Kidney (tissue), 14 donors: ENCODE results near the gene MEFV. TPM values are rescaled to one million over a fixed set of nuclear protein-coding genes. Genes with fewer than 3 reads are reported as not detected.
"Not testable (repeated sequence)": the region's sequence is repeated elsewhere in the genome, so short reads cannot be mapped to it uniquely, and the experiment has no call there.

Source experiments
- DNase-seq, 5 donors: peaks; one replicate each; pipeline ENCODE4 v3.0.0-alpha.2; 2013 to 2020
- FAIRE-seq: peaks from 2 replicates; lab custom pipeline; 2012; peaks lifted over from hg19 to GRCh38; lab: Jason Lieb, UNC
- H3K27ac ChIP-seq, 2 donors: one replicate each; pipeline ENCODE4 v1.7.0; 2013; ENCODE audit warnings: low read depth in 2 of 2, low read length in 2 of 2, inconsistent platforms in 1 of 2
- H3K27me3 ChIP-seq: one replicate; pipeline ENCODE4 v1.7.1; 2013; ENCODE audit warnings: low read length, inconsistent platforms; ENCODE audit not compliant: control insufficient read depth, insufficient read depth
- H3K36me3 ChIP-seq, 3 donors: one replicate each; pipeline versions ENCODE4 v1.7.0 to v1.7.1; 2013; ENCODE audit warnings: low read length in 3 of 3, control low read depth in 1 of 3, inconsistent platforms in 1 of 3; ENCODE audit not compliant: insufficient read depth in 3 of 3, control insufficient read depth in 2 of 3
- H3K4me1 ChIP-seq, 3 donors: one replicate each; pipeline versions ENCODE4 v1.7.0 to v1.7.1; 2013; ENCODE audit warnings: low read length in 3 of 3, inconsistent platforms in 1 of 3, low read depth in 1 of 3; ENCODE audit not compliant: control insufficient read depth in 2 of 3, insufficient read depth in 2 of 3
- H3K4me3 ChIP-seq, 3 donors: one replicate each; pipeline versions ENCODE4 v1.7.0 to v1.8.1; 2013; ENCODE audit warnings: low read length in 3 of 3, control low read depth in 1 of 3, inconsistent platforms in 1 of 3
- H3K9ac ChIP-seq, 3 donors: one replicate each; pipeline versions ENCODE4 v1.7.0 to v1.7.1; 2013; ENCODE audit warnings: low read length in 3 of 3, control low read depth in 1 of 3, inconsistent platforms in 1 of 3
- H3K9me3 ChIP-seq, 3 donors: one replicate each; pipeline versions ENCODE4 v1.7.0 to v1.7.1; 2013; ENCODE audit warnings: low read length in 3 of 3, control low read depth in 1 of 3, inconsistent platforms in 1 of 3; ENCODE audit not compliant: control insufficient read depth in 2 of 3, insufficient read depth in 1 of 3
- intact Hi-C: fragments of 100-400 bp; cut with DNase I; formaldehyde crosslinking; loops from one replicate; pipeline ENCODE4 v1.11.1; 2022
- polyA plus RNA-seq: library from polyadenylated mRNA; stranded (reverse); fragments of 350-450 nt; fragmentation: Illumina TruSeq; extraction: RNeasy Lipid Tissue Mini Kit (QIAGEN cat#74804); gene quantifications from one replicate; pipeline ENCODE4 v1.2.3, GENCODE V29; 2014; ENCODE audit warnings: low read depth, low replicate concordance; ENCODE audit not compliant: insufficient read depth
- total RNA-seq: library from RNA; stranded (reverse); fragmentation: NEBNext Ultra II Directional; extraction: Animal tissue kit (Norgen Biotek cat#: 25700); gene quantifications from one replicate; pipeline ENCODE4 v1.2.1, GENCODE V29; 2021
- TF ChIP-seq, protein P1 (sequence below): IDR thresholded peaks from 3 replicates; pipeline ENCODE4 v1.5.1; 2012; ENCODE audit warnings: mild to moderate bottlenecking, moderate library complexity, borderline replicate concordance; ENCODE audit not compliant: insufficient read depth; ENCODE audit errors: extremely low read depth
- donor health status: control.
- donor health status: control.
- donor health status: control.
- donor health status: control.
- donor health status: control.
- donor health status: DM: yes; HTN: yes; CAD: no.
- donor health status: Normal renal cell carcinoma (clear cell type).

Gene MEFV
- total and polyA plus RNA-seq, 2 donors from 2014 or later = 4.1 TPM; not detected in 1

DNA sequence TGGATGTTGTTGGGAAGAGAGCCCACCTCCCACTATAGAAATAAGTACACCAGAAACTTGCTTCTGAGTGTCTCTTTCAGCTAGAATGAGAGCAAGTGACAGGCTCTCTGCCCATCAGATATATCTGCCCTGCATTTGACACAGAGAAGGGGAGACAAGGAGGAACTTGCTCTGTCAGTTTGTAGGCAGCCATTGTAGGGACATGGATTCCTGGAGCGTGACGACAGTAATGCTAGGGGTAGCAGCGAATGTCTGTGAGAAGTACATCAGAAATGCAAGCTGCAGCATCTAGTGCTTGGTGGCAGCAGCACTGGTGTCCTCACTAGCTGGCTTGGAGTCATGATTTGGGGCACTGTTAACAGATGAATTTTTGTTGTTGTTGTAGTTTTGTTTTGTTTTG is 44.4 kb downstream of the MEFV start:
- intact Hi-C loops = no loop called here

DNA sequence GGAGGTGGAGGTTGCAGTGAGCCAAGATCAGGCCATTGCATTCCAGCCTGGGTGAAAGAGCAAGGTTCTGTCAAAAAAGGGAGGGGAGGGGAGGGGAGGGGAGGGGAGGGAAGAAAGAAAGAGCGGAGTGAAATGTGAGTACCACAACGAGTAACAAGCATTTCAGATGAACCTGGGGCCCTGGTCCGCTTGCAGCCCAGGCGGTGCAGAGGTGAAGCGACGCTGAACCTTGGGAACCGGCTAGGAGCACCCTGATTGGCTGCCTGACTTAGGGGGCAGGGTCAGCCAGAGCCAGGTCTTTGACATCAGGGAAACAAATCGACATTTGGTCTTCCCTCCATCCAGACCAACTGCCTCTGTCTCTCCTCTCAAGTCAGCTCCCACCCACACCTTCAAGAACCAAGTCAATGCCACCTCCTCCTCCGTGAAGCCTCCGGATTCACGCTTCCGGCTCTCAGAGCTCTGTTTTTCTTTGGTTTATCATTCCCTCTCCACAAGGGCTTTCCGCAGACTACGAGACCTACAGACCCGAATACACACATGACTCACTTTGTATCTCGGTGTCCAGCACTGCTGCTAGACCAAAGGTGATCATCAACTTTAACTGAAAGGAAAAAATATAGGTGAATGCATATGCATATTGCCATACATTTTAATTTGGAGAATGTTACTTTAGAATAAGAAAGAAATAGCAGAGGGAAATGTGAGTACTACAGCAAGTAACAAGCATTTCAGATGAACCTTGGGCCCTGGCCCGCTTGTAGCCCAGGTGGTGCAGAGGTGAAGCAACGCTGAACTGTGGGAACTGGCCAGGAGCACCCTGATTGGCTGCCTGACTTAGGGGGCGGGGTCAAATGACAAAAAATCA is 49.1 kb downstream of the MEFV start:
- H3K4me3 ChIP-seq = no peak overlapping the region
- H3K27me3 ChIP-seq = no peaks in the 10 kb centered on the region
- H3K4me1 ChIP-seq = no peaks in the 10 kb centered on the region
- FAIRE-seq = no peak
- H3K27ac ChIP-seq = no peak overlapping the region
- no peak overlapping the region for H3K9ac ChIP-seq
- no peaks in the 10 kb centered on the region for H3K36me3 ChIP-seq
- intact Hi-C loops = no loop called here
- H3K9me3 ChIP-seq = peaks cover 0 to 17% (median 2%) of the 10 kb centered on the region in 3 donors
- no peak for DNase-seq
- TF ChIP-seq, protein P1, sequence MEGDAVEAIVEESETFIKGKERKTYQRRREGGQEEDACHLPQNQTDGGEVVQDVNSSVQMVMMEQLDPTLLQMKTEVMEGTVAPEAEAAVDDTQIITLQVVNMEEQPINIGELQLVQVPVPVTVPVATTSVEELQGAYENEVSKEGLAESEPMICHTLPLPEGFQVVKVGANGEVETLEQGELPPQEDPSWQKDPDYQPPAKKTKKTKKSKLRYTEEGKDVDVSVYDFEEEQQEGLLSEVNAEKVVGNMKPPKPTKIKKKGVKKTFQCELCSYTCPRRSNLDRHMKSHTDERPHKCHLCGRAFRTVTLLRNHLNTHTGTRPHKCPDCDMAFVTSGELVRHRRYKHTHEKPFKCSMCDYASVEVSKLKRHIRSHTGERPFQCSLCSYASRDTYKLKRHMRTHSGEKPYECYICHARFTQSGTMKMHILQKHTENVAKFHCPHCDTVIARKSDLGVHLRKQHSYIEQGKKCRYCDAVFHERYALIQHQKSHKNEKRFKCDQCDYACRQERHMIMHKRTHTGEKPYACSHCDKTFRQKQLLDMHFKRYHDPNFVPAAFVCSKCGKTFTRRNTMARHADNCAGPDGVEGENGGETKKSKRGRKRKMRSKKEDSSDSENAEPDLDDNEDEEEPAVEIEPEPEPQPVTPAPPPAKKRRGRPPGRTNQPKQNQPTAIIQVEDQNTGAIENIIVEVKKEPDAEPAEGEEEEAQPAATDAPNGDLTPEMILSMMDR = no peak

More for the DNA sequence above, 44.4 kb downstream of the MEFV start:
- H3K27me3 ChIP-seq = no peaks in the 10 kb centered on the region
- TF ChIP-seq, protein P1 = no peak
- H3K4me3 ChIP-seq = no peak overlapping the region
- FAIRE-seq (no peak), DNase-seq (no peak)
- no peak overlapping the region for H3K9ac ChIP-seq
- H3K4me1 ChIP-seq = no peaks in the 10 kb centered on the region
- H3K9me3 ChIP-seq = peaks cover 0 to 2% (median 0%) of the 10 kb centered on the region in 3 donors
- no peak overlapping the region for H3K27ac ChIP-seq
- H3K36me3 ChIP-seq = no peaks in the 10 kb centered on the region

DNA sequence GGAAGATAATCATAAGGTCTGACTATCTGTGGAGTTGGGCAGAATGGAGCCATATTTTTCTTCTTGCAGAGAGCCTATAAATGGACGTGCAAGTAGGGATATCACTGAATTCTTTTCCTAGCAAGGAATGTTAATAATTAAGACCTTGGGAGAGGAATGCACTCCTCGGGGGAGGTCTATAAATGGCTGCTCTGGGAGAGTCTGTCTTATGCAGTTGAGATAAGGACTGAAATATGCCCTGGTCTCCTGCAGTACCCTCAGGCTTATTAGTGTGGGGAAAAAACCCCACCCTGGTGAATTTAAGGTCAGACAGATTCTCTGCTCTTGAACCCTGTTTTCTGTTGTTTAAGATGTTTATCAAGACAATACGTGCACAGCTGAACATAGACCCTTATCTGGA is 50.5 kb downstream of the MEFV start:
- H3K27ac ChIP-seq, H3K4me3 ChIP-seq, H3K9ac ChIP-seq, DNase-seq, H3K27me3 ChIP-seq, FAIRE-seq, H3K4me1 ChIP-seq, H3K36me3 ChIP-seq, intact Hi-C loops: not testable (repeated sequence)
- peaks cover 0 to 21% (median 2%) of the 10 kb centered on the region in 3 donors for H3K9me3 ChIP-seq

DNA sequence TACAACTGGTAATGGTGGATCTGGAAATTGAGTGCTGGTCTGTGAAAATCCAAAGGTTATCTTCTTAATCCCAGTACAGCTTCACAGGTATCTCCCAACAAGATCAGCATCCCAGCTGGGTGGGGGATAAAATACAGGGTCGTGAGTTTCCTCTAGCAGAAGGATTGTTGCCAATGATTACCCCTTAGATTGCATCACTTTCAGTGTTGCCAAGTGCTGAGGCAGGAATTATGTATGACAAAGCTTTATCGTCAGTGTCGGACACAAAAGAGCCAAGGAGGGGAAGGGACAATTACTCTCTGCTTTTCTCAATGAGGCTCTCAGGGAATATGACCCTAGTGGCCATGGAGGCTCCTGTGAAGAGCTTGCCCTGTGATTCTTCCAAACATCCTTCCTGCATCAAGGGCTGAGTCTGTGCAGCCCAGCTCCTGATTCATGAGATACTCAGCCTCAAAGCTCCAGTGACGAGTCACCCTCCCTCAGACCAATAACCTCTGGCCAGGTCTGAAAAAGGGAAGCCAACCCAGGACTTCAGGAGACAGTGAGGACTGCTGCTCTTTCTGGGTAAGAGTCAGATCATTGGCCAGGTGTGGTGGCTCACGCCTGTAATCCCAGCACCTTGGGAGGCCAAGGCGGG is 53.4 kb downstream of the MEFV start:
- Histone ChIP-seq H3K9ac (no peak overlapping the region), H3K27ac (no peak overlapping the region), H3K4me1 (no peaks in the 10 kb centered on the region), H3K9me3 (peaks cover 0 to 27% (median 2%) of the 10 kb centered on the region in 3 donors), H3K36me3 (no peaks in the 10 kb centered on the region), H3K27me3 (peaks cover 4% of the 10 kb centered on the region), H3K4me3 (no peak overlapping the region)
- intact Hi-C loops = no loop called here
- FAIRE-seq (no peak), DNase-seq (no peak)
- TF ChIP-seq, protein P1 = no peak
